ENCODE data around the gene DTX3. TPM values are rescaled to one million over a fixed set of nuclear protein-coding genes. Genes with fewer than 3 reads are reported as not detected.
A peak's percentile ranks its signal among the peaks of the same experiment; 100 is the strongest.

Gene DTX3
- total and polyA plus RNA-seq, 2 of the 13 experiments (the other 11 are each of a cell fraction or from before 2014, with no cell fraction given), result 9.0 to 27.2 TPM

- TF ChIP-seq MAFK (conservative IDR thresholded peaks at IDR 0.05 in 1 of 2, IDR thresholded peaks at IDR 0.05 in 1 of 2; ENCODE audit: low read length in 2 of 2), result no peak
- TF ChIP-seq MIER2 (CRISPR knock-in tag; IDR thresholded peaks at IDR 0.05), result no peak
- TF ChIP-seq MYNN (CRISPR knock-in tag; IDR thresholded peaks at IDR 0.05; ENCODE audit: low read depth), result no peak
- TF ChIP-seq, protein P1, sequence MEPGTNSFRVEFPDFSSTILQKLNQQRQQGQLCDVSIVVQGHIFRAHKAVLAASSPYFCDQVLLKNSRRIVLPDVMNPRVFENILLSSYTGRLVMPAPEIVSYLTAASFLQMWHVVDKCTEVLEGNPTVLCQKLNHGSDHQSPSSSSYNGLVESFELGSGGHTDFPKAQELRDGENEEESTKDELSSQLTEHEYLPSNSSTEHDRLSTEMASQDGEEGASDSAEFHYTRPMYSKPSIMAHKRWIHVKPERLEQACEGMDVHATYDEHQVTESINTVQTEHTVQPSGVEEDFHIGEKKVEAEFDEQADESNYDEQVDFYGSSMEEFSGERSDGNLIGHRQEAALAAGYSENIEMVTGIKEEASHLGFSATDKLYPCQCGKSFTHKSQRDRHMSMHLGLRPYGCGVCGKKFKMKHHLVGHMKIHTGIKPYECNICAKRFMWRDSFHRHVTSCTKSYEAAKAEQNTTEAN (CRISPR knock-in tag; conservative IDR thresholded peaks at IDR 0.05), result no peak
- TF ChIP-seq, protein P2, sequence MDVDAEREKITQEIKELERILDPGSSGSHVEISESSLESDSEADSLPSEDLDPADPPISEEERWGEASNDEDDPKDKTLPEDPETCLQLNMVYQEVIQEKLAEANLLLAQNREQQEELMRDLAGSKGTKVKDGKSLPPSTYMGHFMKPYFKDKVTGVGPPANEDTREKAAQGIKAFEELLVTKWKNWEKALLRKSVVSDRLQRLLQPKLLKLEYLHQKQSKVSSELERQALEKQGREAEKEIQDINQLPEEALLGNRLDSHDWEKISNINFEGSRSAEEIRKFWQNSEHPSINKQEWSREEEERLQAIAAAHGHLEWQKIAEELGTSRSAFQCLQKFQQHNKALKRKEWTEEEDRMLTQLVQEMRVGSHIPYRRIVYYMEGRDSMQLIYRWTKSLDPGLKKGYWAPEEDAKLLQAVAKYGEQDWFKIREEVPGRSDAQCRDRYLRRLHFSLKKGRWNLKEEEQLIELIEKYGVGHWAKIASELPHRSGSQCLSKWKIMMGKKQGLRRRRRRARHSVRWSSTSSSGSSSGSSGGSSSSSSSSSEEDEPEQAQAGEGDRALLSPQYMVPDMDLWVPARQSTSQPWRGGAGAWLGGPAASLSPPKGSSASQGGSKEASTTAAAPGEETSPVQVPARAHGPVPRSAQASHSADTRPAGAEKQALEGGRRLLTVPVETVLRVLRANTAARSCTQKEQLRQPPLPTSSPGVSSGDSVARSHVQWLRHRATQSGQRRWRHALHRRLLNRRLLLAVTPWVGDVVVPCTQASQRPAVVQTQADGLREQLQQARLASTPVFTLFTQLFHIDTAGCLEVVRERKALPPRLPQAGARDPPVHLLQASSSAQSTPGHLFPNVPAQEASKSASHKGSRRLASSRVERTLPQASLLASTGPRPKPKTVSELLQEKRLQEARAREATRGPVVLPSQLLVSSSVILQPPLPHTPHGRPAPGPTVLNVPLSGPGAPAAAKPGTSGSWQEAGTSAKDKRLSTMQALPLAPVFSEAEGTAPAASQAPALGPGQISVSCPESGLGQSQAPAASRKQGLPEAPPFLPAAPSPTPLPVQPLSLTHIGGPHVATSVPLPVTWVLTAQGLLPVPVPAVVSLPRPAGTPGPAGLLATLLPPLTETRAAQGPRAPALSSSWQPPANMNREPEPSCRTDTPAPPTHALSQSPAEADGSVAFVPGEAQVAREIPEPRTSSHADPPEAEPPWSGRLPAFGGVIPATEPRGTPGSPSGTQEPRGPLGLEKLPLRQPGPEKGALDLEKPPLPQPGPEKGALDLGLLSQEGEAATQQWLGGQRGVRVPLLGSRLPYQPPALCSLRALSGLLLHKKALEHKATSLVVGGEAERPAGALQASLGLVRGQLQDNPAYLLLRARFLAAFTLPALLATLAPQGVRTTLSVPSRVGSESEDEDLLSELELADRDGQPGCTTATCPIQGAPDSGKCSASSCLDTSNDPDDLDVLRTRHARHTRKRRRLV (CRISPR knock-in tag; IDR thresholded peaks at IDR 0.05), result no peak
- 0 out of 2 replicates have a peak, but pooled peaks have one; percentile 52 for TF ChIP-seq KDM2A (CRISPR knock-in tag; IDR thresholded peaks at IDR 0.05; ENCODE audit: borderline replicate concordance, low read depth)
- TF ChIP-seq ETV6 (CRISPR knock-in tag; conservative IDR thresholded peaks at IDR 0.05), result no peak
- TF ChIP-seq ZNF207 (IDR thresholded peaks at IDR 0.05; ENCODE audit: borderline replicate concordance), result no peak
- no peak for TF ChIP-seq JARID2 (CRISPR knock-in tag; IDR thresholded peaks at IDR 0.05; ENCODE audit: insufficient replicate concordance)
- TF ChIP-seq RCOR2 (CRISPR knock-in tag; IDR thresholded peaks at IDR 0.05), result no peak
- TF ChIP-seq SAP130 (CRISPR knock-in tag; IDR thresholded peaks at IDR 0.05; ENCODE audit: low read depth), result peak; percentile 47
- TF ChIP-seq, protein P3, sequence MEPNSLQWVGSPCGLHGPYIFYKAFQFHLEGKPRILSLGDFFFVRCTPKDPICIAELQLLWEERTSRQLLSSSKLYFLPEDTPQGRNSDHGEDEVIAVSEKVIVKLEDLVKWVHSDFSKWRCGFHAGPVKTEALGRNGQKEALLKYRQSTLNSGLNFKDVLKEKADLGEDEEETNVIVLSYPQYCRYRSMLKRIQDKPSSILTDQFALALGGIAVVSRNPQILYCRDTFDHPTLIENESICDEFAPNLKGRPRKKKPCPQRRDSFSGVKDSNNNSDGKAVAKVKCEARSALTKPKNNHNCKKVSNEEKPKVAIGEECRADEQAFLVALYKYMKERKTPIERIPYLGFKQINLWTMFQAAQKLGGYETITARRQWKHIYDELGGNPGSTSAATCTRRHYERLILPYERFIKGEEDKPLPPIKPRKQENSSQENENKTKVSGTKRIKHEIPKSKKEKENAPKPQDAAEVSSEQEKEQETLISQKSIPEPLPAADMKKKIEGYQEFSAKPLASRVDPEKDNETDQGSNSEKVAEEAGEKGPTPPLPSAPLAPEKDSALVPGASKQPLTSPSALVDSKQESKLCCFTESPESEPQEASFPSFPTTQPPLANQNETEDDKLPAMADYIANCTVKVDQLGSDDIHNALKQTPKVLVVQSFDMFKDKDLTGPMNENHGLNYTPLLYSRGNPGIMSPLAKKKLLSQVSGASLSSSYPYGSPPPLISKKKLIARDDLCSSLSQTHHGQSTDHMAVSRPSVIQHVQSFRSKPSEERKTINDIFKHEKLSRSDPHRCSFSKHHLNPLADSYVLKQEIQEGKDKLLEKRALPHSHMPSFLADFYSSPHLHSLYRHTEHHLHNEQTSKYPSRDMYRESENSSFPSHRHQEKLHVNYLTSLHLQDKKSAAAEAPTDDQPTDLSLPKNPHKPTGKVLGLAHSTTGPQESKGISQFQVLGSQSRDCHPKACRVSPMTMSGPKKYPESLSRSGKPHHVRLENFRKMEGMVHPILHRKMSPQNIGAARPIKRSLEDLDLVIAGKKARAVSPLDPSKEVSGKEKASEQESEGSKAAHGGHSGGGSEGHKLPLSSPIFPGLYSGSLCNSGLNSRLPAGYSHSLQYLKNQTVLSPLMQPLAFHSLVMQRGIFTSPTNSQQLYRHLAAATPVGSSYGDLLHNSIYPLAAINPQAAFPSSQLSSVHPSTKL (CRISPR knock-in tag; IDR thresholded peaks at IDR 0.05), result peak; percentile 29; the same call in 1 of the 2 replicates
- TF ChIP-seq, protein P4, sequence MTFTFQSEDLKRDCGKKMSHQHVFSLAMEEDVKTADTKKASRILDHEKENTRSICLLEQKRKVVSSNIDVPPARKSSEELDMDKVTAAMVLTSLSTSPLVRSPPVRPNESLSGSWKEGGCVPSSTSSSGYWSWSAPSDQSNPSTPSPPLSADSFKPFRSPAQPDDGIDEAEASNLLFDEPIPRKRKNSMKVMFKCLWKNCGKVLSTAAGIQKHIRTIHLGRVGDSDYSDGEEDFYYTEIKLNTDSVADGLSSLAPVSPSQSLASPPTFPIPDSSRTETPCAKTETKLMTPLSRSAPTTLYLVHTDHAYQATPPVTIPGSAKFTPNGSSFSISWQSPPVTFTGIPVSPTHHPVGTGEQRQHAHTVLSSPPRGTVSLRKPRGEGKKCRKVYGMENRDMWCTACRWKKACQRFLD (CRISPR knock-in tag; IDR thresholded peaks at IDR 0.05; ENCODE audit: borderline replicate concordance), result no peak
Observed at GRCh38 chr12:57583008-57583831, 21.4 kb upstream of the DTX3 start (continued).

All from HepG2 (cell line).